IMR-90 (cell line): Measurements from ENCODE around the gene FASLG. TPM values are rescaled to one million over a fixed set of nuclear protein-coding genes. Genes with fewer than 3 reads are reported as not detected.

Experiments used
- ATAC-seq: fragments of 200-7000 bp; cut with Tn5 transposase; 2 replicates; pipeline ENCODE4 v1.9.1; 2020; ENCODE audit warnings: low read depth, mild to moderate bottlenecking, moderate library complexity
- BruUV-seq: library from RNA; stranded (reverse); fragments of 400-500 nt; replicated peaks from 2 replicates; lab custom pipeline; 2021; lab: Mats Ljungman, UMichigan
- CTCF ChIA-PET: fragments of 300-600 bp; formaldehyde crosslinking; extraction: SDS; loops from one replicate; lab custom pipeline; 2021; ENCODE audit warnings: antibody characterized with exemption; lab: Yijun Ruan, JAX
- POLR2A ChIA-PET: fragments of 300-600 bp; sonication (Branson Sonifier 250); formaldehyde crosslinking; loops from one replicate; lab custom pipeline; 2022; ENCODE audit warnings: antibody characterized with exemption; ENCODE audit not compliant: unreplicated experiment; lab: Charles Lee
- DNase-seq: peaks from one replicate; pipeline ENCODE4 v3.0.0; 2013
- H2AFZ ChIP-seq: replicated peaks from 2 replicates; pipeline ENCODE3; 2013; ENCODE audit warnings: low read length, mild to moderate bottlenecking; ENCODE audit not compliant: poor library complexity
- H2AK5ac ChIP-seq: 2 replicates; pipeline ENCODE4 v1.6.1; 2013; ENCODE audit warnings: low read depth, low read length, inconsistent platforms
- H2AK9ac ChIP-seq: replicated peaks from 2 replicates; pipeline ENCODE3; 2013; ENCODE audit warnings: mild to moderate bottlenecking, low read depth, low read length, moderate library complexity; ENCODE audit not compliant: poor library complexity
- H2BK120ac ChIP-seq: 2 replicates; pipeline ENCODE4 v1.6.1; 2013; ENCODE audit warnings: low read depth, low read length, inconsistent platforms
- H2BK15ac ChIP-seq: 3 replicates; pipeline ENCODE4 v1.6.1; 2013; ENCODE audit warnings: low read depth, low read length, inconsistent platforms
- H2BK20ac ChIP-seq: 2 replicates; pipeline ENCODE4 v1.6.1; 2013; ENCODE audit warnings: low read depth, mild to moderate bottlenecking, inconsistent platforms, low read length, moderate library complexity
- H2BK5ac ChIP-seq: 2 replicates; pipeline ENCODE4 v1.6.1; 2013; ENCODE audit warnings: mild to moderate bottlenecking, low read depth, low read length, inconsistent platforms; ENCODE audit not compliant: poor library complexity, severe bottlenecking
- H3K14ac ChIP-seq: replicated peaks from 2 replicates; pipeline ENCODE4 v1.6.1; 2013; ENCODE audit warnings: low read depth, low read length, inconsistent platforms
- H3K18ac ChIP-seq: 2 replicates; pipeline ENCODE4 v1.6.1; 2013; ENCODE audit warnings: low read depth, low read length, control low read depth
- H3K23ac ChIP-seq: 2 replicates; pipeline ENCODE4 v1.6.1; 2013; ENCODE audit warnings: low read depth, low read length, inconsistent platforms
- H3K27ac ChIP-seq: 2 replicates; pipeline ENCODE4 v1.5.1; 2013; ENCODE audit warnings: mild to moderate bottlenecking, control low read depth, low read length; ENCODE audit not compliant: insufficient read depth
- H3K27me3 ChIP-seq: 2 replicates; pipeline ENCODE4 v1.6.1; 2013; ENCODE audit warnings: low read length; ENCODE audit not compliant: control insufficient read depth, insufficient read depth
- H3K36me3 ChIP-seq: 2 replicates; pipeline ENCODE4 v1.6.1; 2013; ENCODE audit warnings: low read length, mixed read lengths; ENCODE audit not compliant: control insufficient read depth, insufficient read depth
- H3K4ac ChIP-seq: 2 replicates; pipeline ENCODE4 v1.6.1; 2013; ENCODE audit warnings: low read depth, low read length, inconsistent platforms
- H3K4me1 ChIP-seq: 2 replicates; pipeline ENCODE4 v1.6.1; 2013; ENCODE audit warnings: low read length, mixed read lengths; ENCODE audit not compliant: control insufficient read depth, insufficient read depth
- H3K4me2 ChIP-seq: 2 replicates; pipeline ENCODE4 v1.6.1; 2013; ENCODE audit warnings: low read depth, mild to moderate bottlenecking, control low read depth, low read length, moderate library complexity
- H3K4me3 ChIP-seq: 2 replicates; pipeline ENCODE4 v1.5.1; 2013; ENCODE audit warnings: low read depth, mild to moderate bottlenecking, control low read depth, low read length, moderate library complexity; ENCODE audit not compliant: insufficient read depth
- H3K56ac ChIP-seq: 2 replicates; pipeline ENCODE4 v1.6.1; 2013; ENCODE audit warnings: low read length, inconsistent platforms; ENCODE audit not compliant: insufficient read depth; ENCODE audit errors: extremely low read depth
- H3K79me1 ChIP-seq, 2 experiments: 2 replicates each; pipeline ENCODE4 v1.6.1; 2013; ENCODE audit warnings: low read length in 2 of 2, inconsistent platforms in 1 of 2, low read depth in 1 of 2
- H3K9ac ChIP-seq: 2 replicates; pipeline ENCODE4 v1.6.1; 2013; ENCODE audit warnings: low read depth, low read length, control low read depth
- H3K9me1 ChIP-seq: 2 replicates; pipeline ENCODE4 v1.6.1; 2013; ENCODE audit warnings: low read length, inconsistent platforms; ENCODE audit not compliant: insufficient read depth
- H3K9me3 ChIP-seq: 2 replicates; pipeline ENCODE4 v1.6.1; 2013; ENCODE audit warnings: low read length; ENCODE audit not compliant: control insufficient read depth, insufficient read depth
- H4K20me1 ChIP-seq: 2 replicates; pipeline ENCODE4 v1.6.1; 2013; ENCODE audit warnings: low read length, inconsistent platforms; ENCODE audit not compliant: insufficient read depth
- H4K5ac ChIP-seq: 2 replicates; pipeline ENCODE4 v1.6.1; 2013; ENCODE audit warnings: mild to moderate bottlenecking, low read depth, low read length, control low read depth
- H4K8ac ChIP-seq, 2 experiments: 2 replicates each; pipeline ENCODE4 v1.6.1; 2013; ENCODE audit warnings: low read depth in 2 of 2, low read length in 2 of 2, control low read depth in 1 of 2, inconsistent platforms in 1 of 2
- H4K91ac ChIP-seq: 2 replicates; pipeline ENCODE4 v1.6.1; 2013; ENCODE audit warnings: low read depth, low read length, inconsistent platforms; ENCODE audit not compliant: insufficient read depth
- CEBPB ChIP-seq: IDR thresholded peaks from 2 replicates; pipeline ENCODE4 v1.6.1; 2012; ENCODE audit warnings: low read depth, low read length, improper control_type of control experiment
- CHD1 ChIP-seq: IDR thresholded peaks from 2 replicates; pipeline ENCODE4 v1.6.1; 2012; ENCODE audit warnings: low read depth, low read length, improper control_type of control experiment
- MAZ ChIP-seq: IDR thresholded peaks from 2 replicates; pipeline ENCODE4 v1.6.1; 2012; ENCODE audit warnings: low read depth, mild to moderate bottlenecking, low read length, improper control_type of control experiment, moderate library complexity, borderline replicate concordance
- RAD21 ChIP-seq: IDR thresholded peaks from 2 replicates; pipeline ENCODE4 v1.6.1; 2012; ENCODE audit warnings: low read length, improper control_type of control experiment
- WGBS, 2 experiments: methylation state at CpG; one replicate each; pipeline versions ENCODE4 v1.1.5 to v1.1.7; 2013; ENCODE audit warnings: missing lambda C conversion rate in 2 of 2; ENCODE audit not compliant: insufficient read length in 1 of 2; ENCODE audit errors: extremely low coverage in 2 of 2; 5-methylcytosine and 5-hydroxymethylcytosine counted together
- dilution Hi-C: fragments of 300-500 bp; cut with HindIII; formaldehyde crosslinking; loops from one replicate; pipeline ENCODE4 v1.14.3; 2018; ENCODE audit warnings: low sequenced_read_pairs; ENCODE audit not compliant: unreplicated experiment
- in situ Hi-C: fragments of 300-500 bp; cut with MboI; formaldehyde crosslinking; loops from 3 replicates; pipeline ENCODE4 v1.14.3; 2019; ENCODE audit warnings: low sequenced_read_pairs, inconsistent platforms, mixed read lengths
- intact Hi-C: fragments of 100-400 bp; cut with micrococcal nuclease; formaldehyde crosslinking; loops from 2 replicates; pipeline ENCODE4 v1.10.0; 2022
- polyA plus RNA-seq, 3 experiments: library from polyadenylated mRNA; depleted of rRNA; stranded (reverse); fragments of >200 nt; gene quantifications; 2 replicates each; pipeline ENCODE4 v1.2.3, GENCODE V29; 2012; ENCODE audit warnings: low replicate concordance in 1 of 3
- total RNA-seq: library from RNA; depleted of rRNA; stranded (reverse); fragments of >200 nt; gene quantifications from 2 replicates; pipeline ENCODE4 v1.2.3, GENCODE V29; 2012

FASLG gene
- total and polyA plus RNA-seq, 2 of the 4 experiments (the other 2 are of a cell fraction), result 0.14 to 0.18 TPM

- no peaks in the 10 kb centered on the region for H4K20me1 ChIP-seq
- H3K9ac ChIP-seq, result no peak overlapping the region
- H3K79me1 ChIP-seq, result no peaks in the 10 kb centered on the region
- 60% methylated on average over 1 of the region's 2 CpGs; no CpG with 5 or more reads in 1 of the 2 experiments for WGBS, 2 experiments
- no peak overlapping the region for H3K23ac ChIP-seq
- no peak overlapping the region for H2BK5ac ChIP-seq
- no peak overlapping the region for H2BK120ac ChIP-seq
- no peak overlapping the region for H3K56ac ChIP-seq
- no peaks in the 10 kb centered on the region for H3K27me3 ChIP-seq
- H3K9me1 ChIP-seq, result no peaks in the 10 kb centered on the region
- no peak overlapping the region for H2BK15ac ChIP-seq
- H3K36me3 ChIP-seq, result no peaks in the 10 kb centered on the region
- dilution Hi-C loops (no loop called here), in situ Hi-C loops (no loop called here), intact Hi-C loops (no loop called here)
- no peaks in the 10 kb centered on the region for H3K9me3 ChIP-seq
- H4K8ac ChIP-seq, result no peak overlapping the region
- H2AK9ac ChIP-seq, result no peak overlapping the region
- no peak overlapping the region for H2AFZ ChIP-seq
- H3K18ac ChIP-seq, result no peak overlapping the region
- H2BK20ac ChIP-seq, result no peak overlapping the region
- CTCF ChIA-PET, result no interaction called here
- DNase-seq, result no peak
- H3K27ac ChIP-seq, result no peak overlapping the region
- H3K4me2 ChIP-seq, result no peak overlapping the region
- H3K4me3 ChIP-seq, result no peak overlapping the region
- BruUV-seq, result no TSS peak
- H4K5ac ChIP-seq, result no peak overlapping the region
- POLR2A ChIA-PET, result no interaction called here
- H2AK5ac ChIP-seq, result no peak overlapping the region
- no peak overlapping the region for H4K91ac ChIP-seq
- no peak for ATAC-seq
- H3K14ac ChIP-seq, result no peak overlapping the region
- TF ChIP-seq RAD21, result no peak
- no peak for TF ChIP-seq MAZ
- TF ChIP-seq CEBPB, result no peak
- no peak for TF ChIP-seq CHD1
- H3K4ac ChIP-seq, result no peak overlapping the region
- H3K4me1 ChIP-seq, result no peaks in the 10 kb centered on the region
Measured at GRCh38 chr1:172672720-172673119, 13.8 kb downstream of the FASLG start.
